ENCODE data around the gene SERPINA9.
"Not testable (repeated sequence)": the region's sequence is repeated elsewhere in the genome, so short reads cannot be mapped to it uniquely, and the experiment has no call there.

SERPINA9 gene

DNA sequence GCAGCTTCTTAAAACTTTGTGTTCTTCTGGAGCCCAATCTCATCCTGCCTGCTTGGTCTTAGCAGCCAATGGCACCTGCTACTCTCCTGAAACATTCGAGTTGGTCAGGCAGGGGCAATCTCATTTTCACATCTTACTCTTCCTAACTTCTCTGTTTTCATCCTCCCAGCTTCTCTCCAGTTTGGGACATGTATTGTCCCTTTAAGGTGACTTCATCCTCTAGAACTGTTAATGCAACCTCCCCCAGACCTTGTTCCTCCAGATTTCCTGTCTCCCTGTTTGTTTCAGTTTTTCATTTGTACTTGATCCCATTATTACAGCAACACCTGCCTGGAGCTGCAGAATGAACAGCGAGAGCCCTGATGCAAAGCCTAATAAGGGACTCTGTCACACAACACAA lies 54.7 kb downstream of the SERPINA9 start:
- no peak for DNase-seq

- not testable (repeated sequence) for DNase-seq
Observed at GRCh38 chr14:94417497-94418205, 58.3 kb downstream of the SERPINA9 start.

Data from fibroblast of skin of right quadriceps (primary cell).